ENCODE results near the gene BRD7. TPM values are rescaled to one million over a fixed set of nuclear protein-coding genes. Genes with fewer than 3 reads are reported as not detected.

The BRD7 gene
- polyA plus RNA-seq, 2 of the 4 experiments (the other 2 are of a cell fraction), result 60.4 to 94.5 TPM

DNA sequence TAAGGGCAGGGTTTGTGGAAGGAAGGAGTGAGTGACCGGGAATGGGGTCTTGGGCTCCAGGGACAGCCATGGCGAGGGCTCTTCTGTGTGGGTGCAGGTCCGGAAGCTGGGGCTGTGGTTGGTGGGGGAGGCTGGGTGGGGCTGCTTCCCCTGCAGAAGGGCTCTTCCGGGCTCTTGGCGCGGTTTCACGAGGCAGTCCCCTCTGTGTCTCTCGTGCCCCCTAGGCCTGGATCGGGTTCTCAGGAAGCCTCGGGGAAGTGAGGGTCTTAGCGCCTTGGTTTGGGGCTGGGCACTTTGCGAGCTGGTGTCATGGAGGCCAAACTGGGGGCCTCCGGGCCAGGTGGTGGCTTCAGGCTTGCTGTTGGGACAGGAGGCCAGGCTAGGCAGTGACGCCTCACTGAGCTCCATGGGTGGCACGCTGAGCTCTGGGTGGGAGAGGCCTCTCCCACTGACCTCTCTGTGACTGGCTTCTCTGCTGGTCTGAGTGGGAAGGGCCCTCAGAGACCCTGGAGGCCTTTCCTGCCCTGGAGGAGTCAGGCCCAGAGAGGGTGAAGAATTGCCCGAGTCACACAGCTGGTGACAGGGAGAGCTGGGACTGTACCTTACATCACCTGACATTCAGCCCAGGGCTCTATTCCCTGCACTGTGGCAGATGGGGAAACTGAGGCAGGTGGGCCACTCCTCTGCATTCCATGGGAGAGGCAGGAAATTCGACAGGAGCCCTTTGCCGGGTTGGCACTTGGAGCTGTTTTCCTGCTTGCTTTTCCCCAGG, 94.3 kb downstream of the BRD7 start:
- POLR2A ChIA-PET, result no interaction called here

More for the DNA sequence above, 94.3 kb downstream of the BRD7 start:
- Histone ChIP-seq H3K27ac (no peak overlapping the region), H3K4me3 (no peak overlapping the region), H3K9me3 (no peaks in the 10 kb centered on the region), H3K4me1 (no peaks in the 10 kb centered on the region), H3K4me2 (no peak overlapping the region)
- DNase-seq (ENCODE audit: low read depth in 1 of 2, low spot score in 1 of 2), result no peak
- 81% methylated on average over 9 of the region's 18 CpGs for WGBS (ENCODE audit: missing lambda C conversion rate)
- no peak for ATAC-seq
- TF ChIP-seq NPAS2 (CRISPR knock-in tag; IDR thresholded peaks at IDR 0.05; ENCODE audit: borderline replicate concordance) (no peak), ZSCAN20 (CRISPR knock-in tag; IDR thresholded peaks at IDR 0.05) (no peak), ZC3H11A (IDR thresholded peaks at IDR 0.05) (no peak), E2F6 (IDR thresholded peaks at IDR 0.05; ENCODE audit: borderline replicate concordance, low read depth) (no peak), POLR2AphosphoS2 (conservative IDR thresholded peaks at IDR 0.05; ENCODE audit: low read length) (no peak), REST (IDR thresholded peaks at IDR 0.05) (no peak), ATOH8 (CRISPR knock-in tag; IDR thresholded peaks at IDR 0.05; ENCODE audit: low read depth) (no peak), EP300 (IDR thresholded peaks at IDR 0.05) (no peak), TFCP2L1 (CRISPR knock-in tag; IDR thresholded peaks at IDR 0.05) (no peak), JUNB (IDR thresholded peaks at IDR 0.05) (no peak), FOXS1 (CRISPR knock-in tag; IDR thresholded peaks at IDR 0.05) (no peak), HDAC2 (IDR thresholded peaks at IDR 0.05) (no peak), ESRRA (IDR thresholded peaks at IDR 0.05; ENCODE audit: borderline replicate concordance, low read length) (no peak), RCOR1 (IDR thresholded peaks at IDR 0.05; ENCODE audit: low read depth, low read length) (no peak), TP53 (CRISPR knock-in tag; IDR thresholded peaks at IDR 0.05) (no peak), RARB (CRISPR knock-in tag; IDR thresholded peaks at IDR 0.05) (no peak), MAFK (IDR thresholded peaks at IDR 0.05; ENCODE audit: partially characterized antibody) (no peak), FOSL2 (IDR thresholded peaks at IDR 0.05) (no peak), FOSL2 (CRISPR knock-in tag; IDR thresholded peaks at IDR 0.05) (no peak)
- TF ChIP-seq, protein P1, sequence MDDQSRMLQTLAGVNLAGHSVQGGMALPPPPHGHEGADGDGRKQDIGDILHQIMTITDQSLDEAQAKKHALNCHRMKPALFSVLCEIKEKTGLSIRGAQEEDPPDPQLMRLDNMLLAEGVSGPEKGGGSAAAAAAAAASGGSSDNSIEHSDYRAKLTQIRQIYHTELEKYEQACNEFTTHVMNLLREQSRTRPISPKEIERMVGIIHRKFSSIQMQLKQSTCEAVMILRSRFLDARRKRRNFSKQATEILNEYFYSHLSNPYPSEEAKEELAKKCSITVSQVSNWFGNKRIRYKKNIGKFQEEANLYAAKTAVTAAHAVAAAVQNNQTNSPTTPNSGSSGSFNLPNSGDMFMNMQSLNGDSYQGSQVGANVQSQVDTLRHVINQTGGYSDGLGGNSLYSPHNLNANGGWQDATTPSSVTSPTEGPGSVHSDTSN (IDR thresholded peaks at IDR 0.05), result no peak
- TF ChIP-seq, protein P2, sequence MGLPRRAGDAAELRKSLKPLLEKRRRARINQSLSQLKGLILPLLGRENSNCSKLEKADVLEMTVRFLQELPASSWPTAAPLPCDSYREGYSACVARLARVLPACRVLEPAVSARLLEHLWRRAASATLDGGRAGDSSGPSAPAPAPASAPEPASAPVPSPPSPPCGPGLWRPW (IDR thresholded peaks at IDR 0.05), result no peak
- CTCF ChIA-PET, result interaction anchor here (0.9 to 1.9 kb wide), 8 partner anchors 13 to 867 kb away, joined by 3 to 4 read pairs (median 3); partner anchors contain the start of gene CNEP1R1
- no peak for FAIRE-seq

All from A549 (cell line).